Lower lobe of right lung (tissue), 2 donors: ENCODE data around the gene PRUNE2. TPM values are rescaled to one million over a fixed set of nuclear protein-coding genes. Genes with fewer than 3 reads are reported as not detected.
A peak's percentile ranks its signal among the peaks of the same experiment; 100 is the strongest.
"Not testable (repeated sequence)": the region's sequence is repeated elsewhere in the genome, so short reads cannot be mapped to it uniquely, and the experiment has no call there.

Experiments used
- ATAC-seq, 2 donors: fragments of 200-7000 bp; cut with Tn5 transposase; one replicate each; pipeline ENCODE4 v1.9.1; 2020 to 2022; ENCODE audit warnings: mild to moderate bottlenecking in 2 of 2, moderate library complexity in 2 of 2
- DNase-seq: peaks from one replicate; pipeline ENCODE4 v3.0.0-alpha.2; 2020
- H3K27ac ChIP-seq: fragments of 200-600 bp; one replicate; pipeline ENCODE4 v1.8.0; 2022
- H3K27me3 ChIP-seq: fragments of 200-600 bp; one replicate; pipeline ENCODE4 v1.8.0; 2022; ENCODE audit warnings: low read depth
- H3K36me3 ChIP-seq: fragments of 200-600 bp; one replicate; pipeline ENCODE4 v1.8.0; 2022; ENCODE audit warnings: mild to moderate bottlenecking
- H3K4me1 ChIP-seq: fragments of 200-600 bp; one replicate; pipeline ENCODE4 v1.8.0; 2022
- H3K4me3 ChIP-seq: fragments of 200-600 bp; one replicate; pipeline ENCODE4 v1.8.0; 2022; ENCODE audit warnings: mild to moderate bottlenecking
- H3K9me3 ChIP-seq: fragments of 200-600 bp; one replicate; pipeline ENCODE4 v1.8.0; 2022
- intact Hi-C: fragments of 100-400 bp; cut with DNase I; formaldehyde crosslinking; loops from one replicate; pipeline ENCODE4 v1.11.0; 2022
- total RNA-seq: library from RNA; stranded (reverse); fragmentation: NEBNext Ultra II Directional; extraction: Animal tissue kit (Norgen Biotek cat#: 25700); gene quantifications from one replicate; pipeline ENCODE4 v1.2.1, GENCODE V29; 2021
- TF ChIP-seq, protein P1 (sequence below): fragments of 200-600 bp; IDR thresholded peaks from one replicate; pipeline ENCODE4 v1.8.0; 2022; ENCODE audit warnings: antibody characterized with exemption, mild to moderate bottlenecking
- donor health status: DM: no; HTN: yes; CAD: no; lungs with severe emphysema.

Gene PRUNE2
- total RNA-seq, 1 donor from 2014 or later: 13.6 TPM

DNA sequence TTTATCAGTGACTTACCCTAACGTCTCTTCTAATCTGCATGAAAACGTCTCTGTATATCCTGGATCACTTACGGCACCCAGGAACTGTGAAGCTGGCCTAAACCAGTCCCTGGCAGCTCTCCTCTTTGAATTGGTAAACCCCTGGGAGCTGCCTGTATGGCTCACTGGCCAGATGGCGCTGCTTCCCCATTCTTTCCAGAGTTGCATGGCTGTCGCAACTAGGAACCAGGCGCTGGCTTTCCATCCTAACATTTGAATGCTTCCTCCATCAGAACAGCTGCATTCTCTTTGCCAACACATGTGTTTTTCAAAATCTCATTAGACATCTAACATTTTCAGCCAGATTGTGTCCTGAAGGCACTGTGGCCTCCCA lies 149.7 kb downstream of the PRUNE2 start:
- DNase-seq: peak; percentile 49
- Histone ChIP-seq H3K27ac (no peak overlapping the region), H3K4me1 (no peaks in the 10 kb centered on the region), H3K27me3 (peaks cover 7% of the 10 kb centered on the region), H3K9me3 (no peaks in the 10 kb centered on the region), H3K36me3 (no peaks in the 10 kb centered on the region), H3K4me3 (no peak overlapping the region)
- ATAC-seq: no peak
- intact Hi-C loops: no loop called here
- TF ChIP-seq, protein P1, sequence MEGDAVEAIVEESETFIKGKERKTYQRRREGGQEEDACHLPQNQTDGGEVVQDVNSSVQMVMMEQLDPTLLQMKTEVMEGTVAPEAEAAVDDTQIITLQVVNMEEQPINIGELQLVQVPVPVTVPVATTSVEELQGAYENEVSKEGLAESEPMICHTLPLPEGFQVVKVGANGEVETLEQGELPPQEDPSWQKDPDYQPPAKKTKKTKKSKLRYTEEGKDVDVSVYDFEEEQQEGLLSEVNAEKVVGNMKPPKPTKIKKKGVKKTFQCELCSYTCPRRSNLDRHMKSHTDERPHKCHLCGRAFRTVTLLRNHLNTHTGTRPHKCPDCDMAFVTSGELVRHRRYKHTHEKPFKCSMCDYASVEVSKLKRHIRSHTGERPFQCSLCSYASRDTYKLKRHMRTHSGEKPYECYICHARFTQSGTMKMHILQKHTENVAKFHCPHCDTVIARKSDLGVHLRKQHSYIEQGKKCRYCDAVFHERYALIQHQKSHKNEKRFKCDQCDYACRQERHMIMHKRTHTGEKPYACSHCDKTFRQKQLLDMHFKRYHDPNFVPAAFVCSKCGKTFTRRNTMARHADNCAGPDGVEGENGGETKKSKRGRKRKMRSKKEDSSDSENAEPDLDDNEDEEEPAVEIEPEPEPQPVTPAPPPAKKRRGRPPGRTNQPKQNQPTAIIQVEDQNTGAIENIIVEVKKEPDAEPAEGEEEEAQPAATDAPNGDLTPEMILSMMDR: peak; percentile 21

GRCh38 chr9:76751001-76751400 lies 154.9 kb downstream of the PRUNE2 start:
- intact Hi-C loops: no loop called here
- DNase-seq: no peak
- Histone ChIP-seq H3K36me3 (no peaks in the 10 kb centered on the region), H3K9me3 (no peaks in the 10 kb centered on the region), H3K4me1 (no peaks in the 10 kb centered on the region), H3K27me3 (no peaks in the 10 kb centered on the region), H3K27ac (no peak overlapping the region), H3K4me3 (no peak overlapping the region)
- TF ChIP-seq, protein P1: no peak
- no peak for ATAC-seq

DNA sequence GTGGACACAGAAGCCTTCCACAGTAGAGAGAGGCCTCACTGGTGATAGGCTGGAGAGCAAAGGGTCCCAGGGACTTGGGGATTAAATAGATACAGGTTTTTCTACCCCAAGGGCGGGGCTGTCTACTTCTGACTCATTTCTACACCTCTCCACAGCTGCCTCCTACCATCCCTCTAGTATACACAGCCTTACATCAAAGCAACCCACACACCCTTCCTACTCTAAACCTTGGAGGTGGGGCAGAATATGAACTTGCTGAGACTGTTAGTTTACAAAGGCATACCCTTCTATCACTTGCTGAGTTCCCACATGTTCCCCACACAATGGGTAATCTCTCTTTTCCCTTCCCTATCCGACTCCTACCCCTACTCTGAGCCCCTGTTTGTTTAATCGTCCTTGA lies 161.6 kb downstream of the PRUNE2 start:
- Histone ChIP-seq H3K36me3 (no peaks in the 10 kb centered on the region), H3K4me3 (no peak overlapping the region), H3K9me3 (no peaks in the 10 kb centered on the region), H3K4me1 (no peaks in the 10 kb centered on the region), H3K27ac (no peak overlapping the region), H3K27me3 (no peaks in the 10 kb centered on the region)
- no peak for DNase-seq
- intact Hi-C loops: no loop called here
- ATAC-seq: no peak
- TF ChIP-seq, protein P1: no peak

DNA sequence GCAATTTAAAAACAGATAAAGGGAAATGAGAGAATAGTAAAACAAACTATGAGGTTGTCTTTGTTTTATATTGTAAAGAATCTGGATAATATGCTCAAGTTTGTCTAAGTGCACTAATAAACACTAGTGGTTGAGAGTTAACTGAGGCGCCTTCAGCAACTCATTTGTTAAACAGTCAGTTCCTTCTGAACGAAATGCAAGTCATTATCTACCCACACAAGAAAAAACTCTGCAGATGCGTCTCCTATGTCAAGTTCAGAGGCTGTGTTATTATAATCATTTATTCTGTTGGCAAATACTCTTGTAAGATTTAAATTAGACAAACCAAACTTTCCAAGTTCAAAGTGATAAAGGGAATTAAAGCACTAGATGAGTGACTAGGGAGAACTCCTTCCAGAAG lies 162.0 kb downstream of the PRUNE2 start:
- no peaks in the 10 kb centered on the region for H3K4me1 ChIP-seq
- H3K9me3 ChIP-seq: no peaks in the 10 kb centered on the region
- H3K36me3 ChIP-seq: no peaks in the 10 kb centered on the region
- no peak overlapping the region for H3K4me3 ChIP-seq
- H3K27ac ChIP-seq: no peak overlapping the region
- no peak for ATAC-seq
- no peaks in the 10 kb centered on the region for H3K27me3 ChIP-seq
- intact Hi-C loops: no loop called here
- no peak for DNase-seq
- TF ChIP-seq, protein P1: no peak

DNA sequence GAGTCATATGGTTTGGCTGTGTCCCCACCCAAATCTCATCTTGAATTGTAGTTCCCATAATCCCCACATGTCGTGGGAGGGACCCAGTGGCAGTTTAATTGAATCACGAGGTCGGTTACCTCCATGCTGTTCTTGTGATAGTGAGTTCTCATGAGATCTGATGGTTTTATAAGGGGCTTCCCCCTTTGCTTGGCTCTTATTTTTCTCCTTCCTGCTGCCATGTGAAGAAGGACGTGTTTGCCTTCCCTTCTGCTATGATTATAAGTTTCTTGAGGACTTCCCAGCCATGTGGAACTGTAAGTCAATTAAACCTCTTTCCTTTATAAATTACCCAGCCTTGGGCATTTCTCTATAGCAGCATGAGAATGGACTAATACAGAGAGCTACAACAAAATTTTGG lies 163.0 kb downstream of the PRUNE2 start:
- ATAC-seq, intact Hi-C loops, H3K27ac ChIP-seq: not testable (repeated sequence)

GRCh38 chr9:76741524-76741923 lies 164.4 kb downstream of the PRUNE2 start:
- no peaks in the 10 kb centered on the region for H3K4me1 ChIP-seq
- H3K27ac ChIP-seq: no peak overlapping the region
- H3K36me3 ChIP-seq: no peaks in the 10 kb centered on the region
- DNase-seq: no peak
- H3K9me3 ChIP-seq: no peaks in the 10 kb centered on the region
- intact Hi-C loops: no loop called here
- ATAC-seq: no peak
- H3K4me3 ChIP-seq: no peak overlapping the region
- TF ChIP-seq, protein P1: no peak
- no peaks in the 10 kb centered on the region for H3K27me3 ChIP-seq

More for the DNA sequence above, 163.0 kb downstream of the PRUNE2 start:
- not testable (repeated sequence) for DNase-seq, H3K4me1 ChIP-seq, H3K27me3 ChIP-seq, H3K9me3 ChIP-seq, H3K4me3 ChIP-seq, H3K36me3 ChIP-seq
